SU-DHL-6 (cell line): ENCODE results near the gene ARHGDIA.

ENCODE experiments used
- EZH2phosphoT487 ChIP-seq: fragments of 200-600 bp; sonication (generic), shearing (Covaris generic); conservative IDR thresholded peaks from 2 replicates; pipeline ENCODE4 v1.6.1; 2018; ENCODE audit warnings: mild to moderate bottlenecking, antibody characterized with exemption, low read length, moderate library complexity, mixed read lengths
- TF ChIP-seq, protein P1 (sequence below): fragments of 200-600 bp; sonication (generic); IDR thresholded peaks from one replicate; pipeline ENCODE4 v1.5.1; 2017; ENCODE audit warnings: antibody characterized with exemption, mild to moderate bottlenecking, low read length, moderate library complexity; ENCODE audit not compliant: insufficient read depth, poor library complexity, severe bottlenecking

DNA sequence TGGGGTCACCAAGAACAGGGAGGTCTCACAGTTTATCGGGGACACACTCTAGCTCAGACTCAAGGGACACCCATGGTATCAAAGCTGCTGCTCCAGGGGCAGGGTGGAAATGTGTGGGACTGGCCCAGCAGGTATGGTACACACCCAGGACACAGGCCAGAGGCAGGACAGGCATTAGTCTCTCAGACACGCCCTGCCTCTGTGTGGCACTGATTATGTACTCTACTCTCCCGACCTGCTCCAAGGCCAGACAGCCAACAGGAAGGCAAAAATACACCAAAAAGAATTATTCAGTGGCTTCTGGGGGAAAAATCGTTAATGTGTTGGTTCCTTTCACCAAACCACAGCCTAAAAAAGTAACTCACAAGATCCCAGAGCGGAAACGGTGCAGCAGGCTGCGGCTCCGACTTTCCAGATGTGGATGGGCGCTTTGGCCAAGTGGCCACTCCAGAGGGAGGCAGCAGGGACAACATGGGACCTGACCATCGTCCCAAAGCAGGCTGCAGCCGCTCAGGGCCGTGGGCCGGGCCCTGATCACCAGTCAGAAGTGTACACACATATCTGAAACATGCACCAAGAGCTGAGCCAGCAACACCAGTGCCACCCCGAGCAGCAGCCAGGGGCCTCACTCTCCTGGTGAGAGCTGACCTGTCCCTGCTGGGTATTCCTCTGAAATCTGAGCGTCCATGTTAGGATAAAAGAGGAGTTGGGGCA, 47.9 kb upstream of the ARHGDIA start:
- TF ChIP-seq, protein P1, sequence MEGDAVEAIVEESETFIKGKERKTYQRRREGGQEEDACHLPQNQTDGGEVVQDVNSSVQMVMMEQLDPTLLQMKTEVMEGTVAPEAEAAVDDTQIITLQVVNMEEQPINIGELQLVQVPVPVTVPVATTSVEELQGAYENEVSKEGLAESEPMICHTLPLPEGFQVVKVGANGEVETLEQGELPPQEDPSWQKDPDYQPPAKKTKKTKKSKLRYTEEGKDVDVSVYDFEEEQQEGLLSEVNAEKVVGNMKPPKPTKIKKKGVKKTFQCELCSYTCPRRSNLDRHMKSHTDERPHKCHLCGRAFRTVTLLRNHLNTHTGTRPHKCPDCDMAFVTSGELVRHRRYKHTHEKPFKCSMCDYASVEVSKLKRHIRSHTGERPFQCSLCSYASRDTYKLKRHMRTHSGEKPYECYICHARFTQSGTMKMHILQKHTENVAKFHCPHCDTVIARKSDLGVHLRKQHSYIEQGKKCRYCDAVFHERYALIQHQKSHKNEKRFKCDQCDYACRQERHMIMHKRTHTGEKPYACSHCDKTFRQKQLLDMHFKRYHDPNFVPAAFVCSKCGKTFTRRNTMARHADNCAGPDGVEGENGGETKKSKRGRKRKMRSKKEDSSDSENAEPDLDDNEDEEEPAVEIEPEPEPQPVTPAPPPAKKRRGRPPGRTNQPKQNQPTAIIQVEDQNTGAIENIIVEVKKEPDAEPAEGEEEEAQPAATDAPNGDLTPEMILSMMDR = no peak
- TF ChIP-seq EZH2phosphoT487 = no peak
